Thyroid gland (tissue), 4 donors: Measurements from ENCODE around the gene KDF1.

Experiments
- CTCF ChIP-seq, 6 experiments: fragments of 200-600 bp in 3 of 6; fragments of 450-650 bp in 3 of 6; sonication (generic) in 3 of 6; IDR thresholded peaks; one replicate each; pipeline ENCODE4 v1.5.1; 2016 to 2019; ENCODE audit warnings: antibody characterized with exemption in 6 of 6, mild to moderate bottlenecking in 2 of 6, inconsistent platforms in 1 of 6, moderate library complexity in 1 of 6
- POLR2A ChIP-seq, 2 donors: fragments of 450-650 bp; IDR thresholded peaks; one replicate each; pipeline ENCODE4 v1.6.1; 2017; ENCODE audit warnings: antibody characterized with exemption in 2 of 2, mild to moderate bottlenecking in 2 of 2, moderate library complexity in 1 of 2

GRCh38 chr1:26942656-26943055 lies 17.6 kb downstream of the KDF1 start:
- TF ChIP-seq CTCF (IDR thresholded peaks at IDR 0.05), result no peak
- TF ChIP-seq POLR2A (IDR thresholded peaks at IDR 0.05), result no peak
